Parathyroid adenoma (tissue), 2 donors: ENCODE results near the gene MAP2K6.
A peak's percentile ranks its signal among the peaks of the same experiment; 100 is the strongest.

Experiments used
- H2AFZ ChIP-seq: fragments of 300-600 bp; sonication (generic); one replicate; pipeline ENCODE4 v1.7.0; 2017; ENCODE audit warnings: antibody characterized with exemption, mild to moderate bottlenecking
- H3K27ac ChIP-seq: fragments of 300-600 bp; sonication (generic); one replicate; pipeline ENCODE4 v1.7.0; 2017
- H3K27me3 ChIP-seq: fragments of 300-600 bp; sonication (generic); one replicate; pipeline ENCODE4 v1.7.0; 2017; ENCODE audit warnings: low read length; ENCODE audit not compliant: control insufficient read depth, insufficient read depth
- H3K36me3 ChIP-seq: fragments of 300-600 bp; sonication (generic); one replicate; pipeline ENCODE4 v1.7.0; 2017; ENCODE audit warnings: low read length; ENCODE audit not compliant: control insufficient read depth, insufficient read depth
- H3K4me1 ChIP-seq: fragments of 300-600 bp; sonication (generic); one replicate; pipeline ENCODE4 v1.7.0; 2017; ENCODE audit warnings: control low read depth
- H3K4me2 ChIP-seq: fragments of 300-600 bp; sonication (generic); one replicate; pipeline ENCODE4 v1.7.0; 2017; ENCODE audit warnings: low read length
- H3K4me3 ChIP-seq: fragments of 300-600 bp; sonication (generic); one replicate; pipeline ENCODE4 v1.7.0; 2017; ENCODE audit warnings: low read depth, low read length
- H3K79me2 ChIP-seq: fragments of 300-600 bp; sonication (generic); one replicate; pipeline ENCODE4 v1.7.0; 2017; ENCODE audit warnings: control low read depth
- H3K9ac ChIP-seq: fragments of 300-600 bp; sonication (generic); one replicate; pipeline ENCODE4 v1.7.0; 2017; ENCODE audit warnings: mild to moderate bottlenecking
- H3K9me3 ChIP-seq: fragments of 300-600 bp; sonication (generic); one replicate; pipeline ENCODE4 v1.7.0; 2017; ENCODE audit warnings: low read length; ENCODE audit not compliant: control insufficient read depth
- TF ChIP-seq, protein P1 (sequence below): fragments of 300-600 bp; sonication (generic); IDR thresholded peaks from one replicate; pipeline ENCODE4 v1.7.0; 2017; ENCODE audit warnings: antibody characterized with exemption, mild to moderate bottlenecking
- donor health status: primary hyperparathyroidism.

The MAP2K6 gene

DNA sequence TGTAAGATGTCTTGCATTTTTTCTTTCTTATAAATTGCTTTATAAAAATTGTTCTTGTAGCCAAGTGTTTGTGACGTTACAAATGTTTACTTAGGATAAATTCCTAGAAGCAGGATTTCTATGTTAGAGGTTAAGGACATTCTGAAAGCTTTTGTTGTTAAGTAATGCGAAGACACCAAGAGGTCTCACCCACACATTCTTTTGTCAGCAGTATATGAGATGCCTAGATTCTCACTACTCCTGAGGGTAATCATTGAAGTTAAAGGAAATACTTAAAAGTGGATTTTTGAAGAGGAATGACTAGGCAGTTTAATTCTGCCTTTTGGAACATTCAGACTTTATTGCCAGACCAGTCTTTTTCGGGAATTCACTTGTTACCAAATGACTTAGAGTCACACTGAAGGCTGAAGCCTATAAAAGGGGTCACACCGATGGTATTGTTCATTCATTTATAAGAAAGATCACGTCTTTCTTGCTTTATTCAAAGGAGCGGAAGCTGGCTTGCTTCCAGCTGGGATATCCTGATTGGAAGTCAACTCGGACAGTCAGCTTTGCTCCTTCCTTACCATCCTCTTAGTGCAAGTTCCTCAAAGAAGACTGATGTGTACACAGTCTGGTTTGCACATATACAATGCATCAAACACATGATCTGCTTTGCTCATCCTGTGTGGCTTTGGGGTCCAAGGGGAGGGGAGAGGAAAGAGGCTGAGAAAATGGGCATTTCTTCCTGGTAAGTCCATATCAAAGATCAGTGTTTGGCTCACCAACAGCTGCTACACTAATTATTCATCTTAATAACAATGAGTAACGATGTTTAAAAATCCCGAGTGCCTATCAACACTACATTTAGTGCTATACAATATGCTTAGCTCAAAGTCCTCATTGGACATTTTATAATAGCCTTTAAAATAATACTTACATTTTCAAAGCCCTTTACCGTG lies 160.0 kb downstream of the MAP2K6 start:
- Histone ChIP-seq H3K4me1 (peaks cover 11% of the 10 kb centered on the region), H3K79me2 (no peaks in the 10 kb centered on the region), H3K27me3 (no peaks in the 10 kb centered on the region), H3K4me3 (no peak overlapping the region), H3K9me3 (no peaks in the 10 kb centered on the region), H3K9ac (no peak overlapping the region), H2AFZ (peak overlapping the region; percentile 43), H3K36me3 (no peaks in the 10 kb centered on the region), H3K4me2 (no peak overlapping the region), H3K27ac (peak overlapping the region; percentile 29)
- TF ChIP-seq, protein P1, sequence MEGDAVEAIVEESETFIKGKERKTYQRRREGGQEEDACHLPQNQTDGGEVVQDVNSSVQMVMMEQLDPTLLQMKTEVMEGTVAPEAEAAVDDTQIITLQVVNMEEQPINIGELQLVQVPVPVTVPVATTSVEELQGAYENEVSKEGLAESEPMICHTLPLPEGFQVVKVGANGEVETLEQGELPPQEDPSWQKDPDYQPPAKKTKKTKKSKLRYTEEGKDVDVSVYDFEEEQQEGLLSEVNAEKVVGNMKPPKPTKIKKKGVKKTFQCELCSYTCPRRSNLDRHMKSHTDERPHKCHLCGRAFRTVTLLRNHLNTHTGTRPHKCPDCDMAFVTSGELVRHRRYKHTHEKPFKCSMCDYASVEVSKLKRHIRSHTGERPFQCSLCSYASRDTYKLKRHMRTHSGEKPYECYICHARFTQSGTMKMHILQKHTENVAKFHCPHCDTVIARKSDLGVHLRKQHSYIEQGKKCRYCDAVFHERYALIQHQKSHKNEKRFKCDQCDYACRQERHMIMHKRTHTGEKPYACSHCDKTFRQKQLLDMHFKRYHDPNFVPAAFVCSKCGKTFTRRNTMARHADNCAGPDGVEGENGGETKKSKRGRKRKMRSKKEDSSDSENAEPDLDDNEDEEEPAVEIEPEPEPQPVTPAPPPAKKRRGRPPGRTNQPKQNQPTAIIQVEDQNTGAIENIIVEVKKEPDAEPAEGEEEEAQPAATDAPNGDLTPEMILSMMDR, result no peak

DNA sequence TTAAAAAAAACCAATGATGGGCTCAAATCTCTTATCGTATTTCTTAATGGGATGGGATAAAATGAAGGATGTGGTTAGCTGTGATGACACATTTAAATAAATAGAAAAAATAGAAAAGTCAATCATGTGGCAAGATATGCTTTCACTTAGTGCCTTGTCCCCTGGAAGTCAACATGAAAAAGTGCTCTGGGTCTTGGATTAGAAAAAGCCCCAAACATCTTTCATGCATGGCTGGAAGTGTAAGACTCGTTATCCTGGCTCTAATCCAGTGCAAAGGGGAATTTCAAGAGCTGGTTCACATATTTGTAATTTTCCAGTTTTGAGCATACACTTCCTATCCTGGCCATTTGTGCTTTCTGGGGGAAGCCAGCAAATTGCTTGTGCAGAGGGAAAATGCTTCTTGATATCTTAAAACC lies 160.9 kb downstream of the MAP2K6 start:
- H3K9me3 ChIP-seq, result no peaks in the 10 kb centered on the region
- no peaks in the 10 kb centered on the region for H3K27me3 ChIP-seq
- H3K27ac ChIP-seq, result peak overlapping the region; percentile 17
- TF ChIP-seq, protein P1, result no peak
- peak overlapping the region; percentile 38 for H2AFZ ChIP-seq
- no peak overlapping the region for H3K9ac ChIP-seq
- H3K4me2 ChIP-seq, result no peak overlapping the region
- no peaks in the 10 kb centered on the region for H3K79me2 ChIP-seq
- no peak overlapping the region for H3K4me3 ChIP-seq
- H3K36me3 ChIP-seq, result no peaks in the 10 kb centered on the region
- H3K4me1 ChIP-seq, result peaks cover 11% of the 10 kb centered on the region

DNA sequence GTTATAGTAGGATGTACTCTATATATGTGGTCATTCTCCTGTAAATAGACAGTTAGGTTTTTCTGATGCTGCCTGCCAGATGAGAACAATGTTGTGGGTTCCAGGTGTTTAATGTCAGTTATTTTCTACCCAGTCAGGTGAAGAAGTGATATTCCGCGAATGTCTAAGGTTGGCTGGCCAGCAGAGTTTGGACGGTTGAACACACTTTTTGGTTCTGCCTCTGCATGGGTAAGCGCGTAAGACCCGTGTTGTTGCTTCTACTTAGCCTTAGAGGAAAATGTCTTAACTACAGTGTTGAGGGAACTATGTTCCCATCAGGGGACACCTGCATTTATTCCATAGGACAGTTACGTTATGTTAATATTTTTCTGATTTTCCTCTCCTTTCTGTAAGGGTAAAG lies 162.6 kb downstream of the MAP2K6 start:
- no peak overlapping the region for H2AFZ ChIP-seq
- H3K4me1 ChIP-seq, result peaks cover 11% of the 10 kb centered on the region
- no peaks in the 10 kb centered on the region for H3K9me3 ChIP-seq
- no peaks in the 10 kb centered on the region for H3K79me2 ChIP-seq
- no peak overlapping the region for H3K9ac ChIP-seq
- H3K36me3 ChIP-seq, result no peaks in the 10 kb centered on the region
- H3K27ac ChIP-seq, result no peak overlapping the region
- TF ChIP-seq, protein P1, result no peak
- no peak overlapping the region for H3K4me3 ChIP-seq
- no peaks in the 10 kb centered on the region for H3K27me3 ChIP-seq
- no peak overlapping the region for H3K4me2 ChIP-seq

DNA sequence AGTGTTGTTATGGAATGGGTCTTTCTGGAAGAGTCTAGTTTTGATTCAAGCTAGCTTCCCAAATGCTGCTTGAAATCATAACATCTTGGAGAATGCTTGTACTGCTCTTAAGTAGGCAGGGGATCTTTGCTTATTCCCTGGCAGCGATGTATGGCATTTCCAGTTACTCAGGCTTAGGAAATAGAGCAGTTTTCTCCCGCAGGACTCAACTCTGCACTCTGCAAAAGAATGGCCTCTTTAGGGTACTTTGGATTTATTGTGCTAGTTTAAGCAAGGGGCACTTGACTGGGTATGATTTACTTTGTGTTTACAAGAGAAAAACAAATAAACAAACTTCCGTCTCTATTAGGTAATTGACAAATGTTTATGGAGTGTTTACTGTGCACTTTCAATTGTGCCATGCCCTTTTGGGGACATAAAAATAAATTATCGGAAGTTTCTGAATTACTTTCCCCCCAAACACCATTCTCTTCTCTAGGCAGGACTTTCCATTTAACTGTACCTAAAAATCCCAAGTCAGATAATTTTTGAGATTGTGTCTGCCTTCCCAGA lies 164.0 kb downstream of the MAP2K6 start:
- Histone ChIP-seq H2AFZ (no peak overlapping the region), H3K9me3 (no peaks in the 10 kb centered on the region), H3K4me2 (no peak overlapping the region), H3K4me1 (peaks cover 11% of the 10 kb centered on the region), H3K9ac (no peak overlapping the region), H3K36me3 (no peaks in the 10 kb centered on the region), H3K79me2 (no peaks in the 10 kb centered on the region), H3K27me3 (no peaks in the 10 kb centered on the region), H3K27ac (no peak overlapping the region), H3K4me3 (no peak overlapping the region)
- TF ChIP-seq, protein P1, result no peak
